Panc1 (cell line): ENCODE data around the gene ASIC3. TPM values are rescaled to one million over a fixed set of nuclear protein-coding genes. Genes with fewer than 3 reads are reported as not detected.
"Not testable (repeated sequence)": the region's sequence is repeated elsewhere in the genome, so short reads cannot be mapped to it uniquely, and the experiment has no call there.

Experiments
- ATAC-seq: fragments of 200-7000 bp; cut with Tn5 transposase; 2 replicates; pipeline ENCODE4 v1.9.1; 2020; ENCODE audit warnings: mild to moderate bottlenecking, moderate library complexity
- BruUV-seq: library from RNA; stranded (reverse); fragments of 400-500 nt; replicated peaks from 2 replicates; lab custom pipeline; 2021; lab: Mats Ljungman, UMichigan
- CTCF ChIA-PET: fragments of 300-600 bp; sonication (Branson Sonifier 250); formaldehyde crosslinking; loops from one replicate; lab custom pipeline; 2022; ENCODE audit warnings: antibody characterized with exemption; lab: Charles Lee
- POLR2A ChIA-PET: fragments of 300-600 bp; sonication (Branson Sonifier 250); formaldehyde crosslinking; loops from one replicate; lab custom pipeline; 2022; ENCODE audit warnings: antibody characterized with exemption; lab: Charles Lee
- DNase-seq: peaks from one replicate; pipeline ENCODE4 v3.0.0-alpha.2; 2010; ENCODE audit warnings: low read depth, low spot score
- H3K27ac ChIP-seq: 2 replicates; pipeline ENCODE4 v1.5.1; 2011; ENCODE audit warnings: mild to moderate bottlenecking, low read length, inconsistent platforms
- H3K27me3 ChIP-seq: fragments of 200-500 bp; sonication (Bioruptor generic); 2 replicates; pipeline ENCODE4 v1.6.0; 2014; ENCODE audit warnings: low read length, inconsistent platforms; ENCODE audit not compliant: control insufficient read depth, insufficient read depth
- H3K36me3 ChIP-seq: fragments of 200-500 bp; sonication (Bioruptor generic); 2 replicates; pipeline ENCODE4 v1.5.1; 2014; ENCODE audit warnings: inconsistent platforms, mild to moderate bottlenecking, low read length, moderate library complexity; ENCODE audit not compliant: control insufficient read depth, insufficient read depth
- H3K4me1 ChIP-seq: 2 replicates; pipeline ENCODE4 v1.5.1; 2011; ENCODE audit warnings: inconsistent platforms, mild to moderate bottlenecking, low read length, moderate library complexity; ENCODE audit not compliant: control insufficient read depth, insufficient read depth
- H3K4me3 ChIP-seq, 2 experiments: 2 replicates each; pipeline ENCODE4 v1.5.1; 2011 to 2012; ENCODE audit warnings: low read depth in 2 of 2, low read length in 2 of 2, mild to moderate bottlenecking in 2 of 2, inconsistent platforms in 1 of 2, moderate library complexity in 1 of 2
- H3K9me3 ChIP-seq: fragments of 200-500 bp; sonication (Bioruptor generic); 2 replicates; pipeline ENCODE4 v1.5.1; 2014; ENCODE audit warnings: low read depth, mild to moderate bottlenecking, inconsistent platforms, low read length, moderate library complexity; ENCODE audit not compliant: control insufficient read depth, insufficient read depth
- POLR2AphosphoS5 ChIP-seq: IDR thresholded peaks from 2 replicates; pipeline ENCODE4 v1.6.1; 2012; ENCODE audit warnings: mild to moderate bottlenecking, low read depth, low read length, moderate library complexity
- SIN3A ChIP-seq: IDR thresholded peaks from 2 replicates; pipeline ENCODE4 v1.6.1; 2012; ENCODE audit warnings: low read depth, mild to moderate bottlenecking, low read length, moderate library complexity, borderline replicate concordance; ENCODE audit not compliant: insufficient read depth
- TCF7L2 ChIP-seq: IDR thresholded peaks from 2 replicates; pipeline ENCODE4 v1.6.1; 2011; ENCODE audit warnings: mild to moderate bottlenecking, low read depth, low read length, inconsistent platforms
- in situ Hi-C: cut with HindIII; loops from 2 replicates; pipeline ENCODE4 v1.10.0; 2016; ENCODE audit warnings: low sequenced_read_pairs, low pct_unique_long_range_greater_than_20kb
- intact Hi-C: fragments of 100-400 bp; cut with micrococcal nuclease; formaldehyde crosslinking; loops from one replicate; pipeline ENCODE4 v1.10.0; 2022; ENCODE audit not compliant: unreplicated experiment
- total RNA-seq: library from RNA; stranded (reverse); gene quantifications from one replicate; pipeline ENCODE4 v1.2.1, GENCODE V29; 2021; ENCODE audit not compliant: unreplicated experiment
- TF ChIP-seq, protein P1 (sequence below), 2 experiments: IDR thresholded peaks; 2 replicates each; pipeline ENCODE4 v1.6.1; 2011 to 2012; ENCODE audit warnings: low read depth in 2 of 2, control low read depth in 1 of 2, low read length in 1 of 2, mild to moderate bottlenecking in 1 of 2, moderate library complexity in 1 of 2; ENCODE audit not compliant: insufficient read depth in 1 of 2
- TF ChIP-seq, protein P2 (sequence below): fragments of 450-650 bp; IDR thresholded peaks from 2 replicates; pipeline ENCODE4 v1.5.1; 2017; ENCODE audit warnings: mild to moderate bottlenecking

The ASIC3 gene
- total RNA-seq, 1 experiment from 2014 or later = 1.3 TPM

DNA sequence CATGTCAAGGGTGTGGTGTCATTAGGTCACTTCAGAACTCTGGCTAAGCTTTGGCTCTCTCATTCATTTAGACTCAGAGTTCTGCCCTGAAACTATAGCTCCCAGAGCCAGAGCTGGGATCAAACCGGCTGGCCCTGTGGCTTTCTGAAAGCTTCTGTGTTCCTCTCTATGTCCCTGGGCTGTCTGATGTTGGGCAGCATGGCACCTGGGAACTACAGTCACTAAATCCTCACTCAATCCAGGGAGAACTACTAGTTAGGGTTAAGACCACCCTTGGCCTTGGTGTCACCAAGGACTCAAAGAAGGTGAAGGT, 37.3 kb upstream of the ASIC3 start:
- no TSS peak for BruUV-seq
- ChIA-PET POLR2A (no interaction called here), CTCF (interaction anchor here (0.9 to 2.4 kb wide), 3 partner anchors 8 to 46 kb away, joined by 3 to 11 read pairs (median 5); no protein-coding TSS in a partner anchor)
- H3K4me1 ChIP-seq = peaks cover 34% of the 10 kb centered on the region
- H3K9me3 ChIP-seq = no peaks in the 10 kb centered on the region
- TF ChIP-seq, protein P1, sequence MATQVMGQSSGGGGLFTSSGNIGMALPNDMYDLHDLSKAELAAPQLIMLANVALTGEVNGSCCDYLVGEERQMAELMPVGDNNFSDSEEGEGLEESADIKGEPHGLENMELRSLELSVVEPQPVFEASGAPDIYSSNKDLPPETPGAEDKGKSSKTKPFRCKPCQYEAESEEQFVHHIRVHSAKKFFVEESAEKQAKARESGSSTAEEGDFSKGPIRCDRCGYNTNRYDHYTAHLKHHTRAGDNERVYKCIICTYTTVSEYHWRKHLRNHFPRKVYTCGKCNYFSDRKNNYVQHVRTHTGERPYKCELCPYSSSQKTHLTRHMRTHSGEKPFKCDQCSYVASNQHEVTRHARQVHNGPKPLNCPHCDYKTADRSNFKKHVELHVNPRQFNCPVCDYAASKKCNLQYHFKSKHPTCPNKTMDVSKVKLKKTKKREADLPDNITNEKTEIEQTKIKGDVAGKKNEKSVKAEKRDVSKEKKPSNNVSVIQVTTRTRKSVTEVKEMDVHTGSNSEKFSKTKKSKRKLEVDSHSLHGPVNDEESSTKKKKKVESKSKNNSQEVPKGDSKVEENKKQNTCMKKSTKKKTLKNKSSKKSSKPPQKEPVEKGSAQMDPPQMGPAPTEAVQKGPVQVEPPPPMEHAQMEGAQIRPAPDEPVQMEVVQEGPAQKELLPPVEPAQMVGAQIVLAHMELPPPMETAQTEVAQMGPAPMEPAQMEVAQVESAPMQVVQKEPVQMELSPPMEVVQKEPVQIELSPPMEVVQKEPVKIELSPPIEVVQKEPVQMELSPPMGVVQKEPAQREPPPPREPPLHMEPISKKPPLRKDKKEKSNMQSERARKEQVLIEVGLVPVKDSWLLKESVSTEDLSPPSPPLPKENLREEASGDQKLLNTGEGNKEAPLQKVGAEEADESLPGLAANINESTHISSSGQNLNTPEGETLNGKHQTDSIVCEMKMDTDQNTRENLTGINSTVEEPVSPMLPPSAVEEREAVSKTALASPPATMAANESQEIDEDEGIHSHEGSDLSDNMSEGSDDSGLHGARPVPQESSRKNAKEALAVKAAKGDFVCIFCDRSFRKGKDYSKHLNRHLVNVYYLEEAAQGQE (IDR thresholded peaks at IDR 0.05; ENCODE audit: insufficient read depth in 1 of 2, low read depth in 2 of 2, low read length in 1 of 2) = no peak
- TF ChIP-seq POLR2AphosphoS5 (no peak), TCF7L2 (no peak), SIN3A (no peak)
- TF ChIP-seq, protein P2, sequence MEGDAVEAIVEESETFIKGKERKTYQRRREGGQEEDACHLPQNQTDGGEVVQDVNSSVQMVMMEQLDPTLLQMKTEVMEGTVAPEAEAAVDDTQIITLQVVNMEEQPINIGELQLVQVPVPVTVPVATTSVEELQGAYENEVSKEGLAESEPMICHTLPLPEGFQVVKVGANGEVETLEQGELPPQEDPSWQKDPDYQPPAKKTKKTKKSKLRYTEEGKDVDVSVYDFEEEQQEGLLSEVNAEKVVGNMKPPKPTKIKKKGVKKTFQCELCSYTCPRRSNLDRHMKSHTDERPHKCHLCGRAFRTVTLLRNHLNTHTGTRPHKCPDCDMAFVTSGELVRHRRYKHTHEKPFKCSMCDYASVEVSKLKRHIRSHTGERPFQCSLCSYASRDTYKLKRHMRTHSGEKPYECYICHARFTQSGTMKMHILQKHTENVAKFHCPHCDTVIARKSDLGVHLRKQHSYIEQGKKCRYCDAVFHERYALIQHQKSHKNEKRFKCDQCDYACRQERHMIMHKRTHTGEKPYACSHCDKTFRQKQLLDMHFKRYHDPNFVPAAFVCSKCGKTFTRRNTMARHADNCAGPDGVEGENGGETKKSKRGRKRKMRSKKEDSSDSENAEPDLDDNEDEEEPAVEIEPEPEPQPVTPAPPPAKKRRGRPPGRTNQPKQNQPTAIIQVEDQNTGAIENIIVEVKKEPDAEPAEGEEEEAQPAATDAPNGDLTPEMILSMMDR = no peak
- in situ Hi-C loops (no loop called here), intact Hi-C loops (no loop called here)
- peak overlapping the region; percentile 42 for H3K27ac ChIP-seq
- DNase-seq = no peak
- no peaks in the 10 kb centered on the region for H3K36me3 ChIP-seq
- H3K4me3 ChIP-seq = peak overlapping the region in 1 of 2 experiments; percentile 8; a peak in 1 of 4 replicates
- no peaks in the 10 kb centered on the region for H3K27me3 ChIP-seq
- no peak; the same call in 1 of the 2 replicates for ATAC-seq

DNA sequence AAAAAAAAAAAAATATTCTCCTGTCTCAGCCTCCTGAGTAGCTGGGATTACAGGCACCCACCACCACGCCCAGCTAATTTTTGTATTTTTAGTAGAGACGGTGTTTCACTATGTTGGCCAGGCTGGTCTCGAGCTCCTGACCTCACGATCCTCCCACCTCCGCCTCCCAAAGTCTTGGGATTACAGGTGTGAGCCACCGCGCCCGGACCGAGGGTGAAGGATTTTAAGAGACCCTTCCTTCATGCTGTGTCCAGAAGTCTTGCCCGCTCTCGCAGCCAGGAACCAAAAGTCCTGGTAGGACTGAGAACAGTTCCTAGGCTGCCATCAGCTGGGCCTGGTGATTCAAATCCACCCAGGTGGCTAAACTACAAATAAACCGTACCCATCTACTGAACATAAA, 36.7 kb upstream of the ASIC3 start:
- H3K36me3 ChIP-seq, ATAC-seq, CTCF ChIA-PET, H3K9me3 ChIP-seq, BruUV-seq, POLR2A ChIA-PET, DNase-seq, H3K27me3 ChIP-seq, H3K4me3 ChIP-seq, in situ Hi-C loops: not testable (repeated sequence)
- peaks cover 34% of the 10 kb centered on the region for H3K4me1 ChIP-seq
- H3K27ac ChIP-seq = 0 out of 2 replicates have a peak overlapping the region, but pooled peaks have one; percentile 17
- intact Hi-C loops = loop anchor here (2.0 kb wide), 1 partner anchor 99 kb away; no protein-coding TSS in a partner anchor

DNA sequence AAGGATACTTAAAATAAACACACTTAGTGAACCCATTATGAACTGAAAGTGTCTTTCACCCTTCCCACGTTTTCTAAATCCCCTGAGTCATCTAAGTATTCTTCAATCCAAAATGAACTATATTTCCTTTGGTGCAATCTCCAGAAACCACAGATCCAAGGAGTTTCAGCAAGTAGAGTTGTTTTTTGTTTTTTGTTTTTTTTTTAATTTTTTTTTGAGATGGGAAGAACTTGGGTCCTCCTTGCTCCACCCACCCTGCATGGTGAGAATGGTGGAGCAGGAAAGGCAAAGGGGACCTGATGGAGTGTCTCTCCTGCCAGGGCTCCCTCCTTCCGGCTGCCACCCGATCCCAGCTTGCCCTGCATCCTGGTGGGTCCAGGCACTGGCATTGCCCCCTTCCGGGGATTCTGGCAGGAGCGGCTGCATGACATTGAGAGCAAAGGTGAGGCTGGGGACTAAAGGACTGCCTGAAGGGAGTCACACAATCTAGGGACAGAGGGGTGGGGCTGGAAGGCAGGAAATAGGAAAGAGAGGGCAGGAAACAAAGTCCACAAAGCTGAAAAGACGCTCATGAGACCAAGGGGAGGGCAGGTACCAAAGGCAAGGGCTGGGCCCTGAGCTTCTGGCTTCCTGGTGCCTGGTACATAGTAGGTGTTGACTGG, 36.2 kb upstream of the ASIC3 start:
- Histone ChIP-seq H3K36me3 (no peaks in the 10 kb centered on the region), H3K9me3 (no peaks in the 10 kb centered on the region), H3K27me3 (no peaks in the 10 kb centered on the region), H3K27ac (0 out of 2 replicates have a peak overlapping the region, but pooled peaks have one; percentile 17), H3K4me1 (peaks cover 34% of the 10 kb centered on the region), H3K4me3 (no peak overlapping the region)
- CTCF ChIA-PET = no interaction called here
- DNase-seq (no peak), ATAC-seq (no peak)
- POLR2A ChIA-PET = interaction anchor here (0.6 kb wide), 1 partner anchor 21 kb away, joined by 7 read pairs; no protein-coding TSS in a partner anchor
- in situ Hi-C loops (no loop called here), intact Hi-C loops (loop anchor here (2.0 kb wide), 1 partner anchor 99 kb away; no protein-coding TSS in a partner anchor)
- BruUV-seq = no TSS peak
- TF ChIP-seq SIN3A = no peak
- TF ChIP-seq TCF7L2 = no peak
- TF ChIP-seq, protein P1 (IDR thresholded peaks at IDR 0.05; ENCODE audit: insufficient read depth in 1 of 2, low read depth in 2 of 2, low read length in 1 of 2) = no peak
- TF ChIP-seq, protein P2 = no peak
- TF ChIP-seq POLR2AphosphoS5 = no peak
